Measurements from ENCODE around the gene CRIP1.

CRIP1 gene

DNA sequence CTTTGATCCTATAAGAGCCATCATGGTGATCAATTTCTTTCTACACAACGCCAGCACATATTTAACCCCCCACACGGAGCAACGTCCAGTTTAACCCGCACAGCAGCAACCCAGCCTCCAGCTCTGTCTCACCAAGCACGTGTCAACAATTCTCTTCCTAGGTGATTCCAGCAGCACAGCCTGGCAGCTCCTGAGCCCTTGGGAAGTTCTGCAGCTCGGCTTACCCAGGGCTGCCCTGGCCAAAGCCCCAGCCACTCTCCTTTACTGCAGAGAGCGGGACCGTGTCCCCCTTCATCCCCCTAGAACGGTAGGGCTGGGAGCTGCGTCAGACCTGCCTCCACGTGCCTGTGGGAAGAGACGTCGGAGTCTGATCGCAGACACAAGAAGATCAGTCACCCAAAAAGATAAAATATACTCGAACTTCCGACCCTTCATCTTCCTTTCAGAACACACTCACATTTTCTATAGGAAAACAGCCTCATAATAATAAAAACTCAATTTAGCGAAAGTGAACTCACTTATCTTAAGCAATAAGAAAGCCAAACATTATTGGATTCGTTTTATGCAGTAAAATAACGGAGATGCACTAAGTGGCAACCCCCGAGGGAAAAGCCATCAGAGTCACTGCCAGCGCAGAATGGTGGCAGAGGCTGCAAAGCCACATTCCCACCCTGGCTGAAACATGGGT, 47.3 kb downstream of the CRIP1 start:
- peaks cover 13% of the 10 kb centered on the region for H3K4me1 ChIP-seq (ENCODE audit: control insufficient read depth, insufficient read depth, low read length)
- H3K9ac ChIP-seq (ENCODE audit: low read length) = no peak overlapping the region
- no peak overlapping the region for H3K4me3 ChIP-seq (ENCODE audit: low read length)
- H3K9me3 ChIP-seq (ENCODE audit: control insufficient read depth, low read length) = no peaks in the 10 kb centered on the region
- H3K27me3 ChIP-seq (ENCODE audit: control insufficient read depth, insufficient read depth, low read length) = peaks cover 50% of the 10 kb centered on the region
- H3K36me3 ChIP-seq (ENCODE audit: control insufficient read depth, insufficient read depth, low read length) = no peaks in the 10 kb centered on the region

DNA sequence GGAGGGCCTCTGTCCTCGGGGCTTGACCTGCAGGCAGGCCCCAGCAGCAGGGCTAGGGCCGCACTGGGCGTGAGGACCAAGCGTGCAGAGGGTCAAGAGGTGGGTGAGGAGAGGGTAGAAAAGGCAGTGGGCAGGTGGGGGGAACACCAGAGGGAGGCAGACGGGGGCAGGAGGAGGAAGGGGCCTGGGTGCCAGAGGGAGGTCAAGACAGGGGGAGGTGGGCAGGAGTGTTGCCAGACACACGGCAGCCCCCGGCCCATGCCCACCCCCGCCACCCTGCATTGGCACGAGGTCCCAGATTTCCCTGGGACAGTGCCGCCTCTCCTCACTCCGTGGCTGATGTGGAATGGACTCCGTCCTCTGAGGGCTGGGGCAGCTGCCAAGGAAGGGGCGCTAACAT, 47.9 kb downstream of the CRIP1 start:
- H3K9ac ChIP-seq (ENCODE audit: low read length) = no peak overlapping the region
- H3K4me1 ChIP-seq (ENCODE audit: control insufficient read depth, insufficient read depth, low read length) = peaks cover 8% of the 10 kb centered on the region
- H3K27me3 ChIP-seq (ENCODE audit: control insufficient read depth, insufficient read depth, low read length) = peaks cover 44% of the 10 kb centered on the region
- no peak overlapping the region for H3K4me3 ChIP-seq (ENCODE audit: low read length)
- H3K36me3 ChIP-seq (ENCODE audit: control insufficient read depth, insufficient read depth, low read length) = no peaks in the 10 kb centered on the region
- no peaks in the 10 kb centered on the region for H3K9me3 ChIP-seq (ENCODE audit: control insufficient read depth, low read length)

DNA sequence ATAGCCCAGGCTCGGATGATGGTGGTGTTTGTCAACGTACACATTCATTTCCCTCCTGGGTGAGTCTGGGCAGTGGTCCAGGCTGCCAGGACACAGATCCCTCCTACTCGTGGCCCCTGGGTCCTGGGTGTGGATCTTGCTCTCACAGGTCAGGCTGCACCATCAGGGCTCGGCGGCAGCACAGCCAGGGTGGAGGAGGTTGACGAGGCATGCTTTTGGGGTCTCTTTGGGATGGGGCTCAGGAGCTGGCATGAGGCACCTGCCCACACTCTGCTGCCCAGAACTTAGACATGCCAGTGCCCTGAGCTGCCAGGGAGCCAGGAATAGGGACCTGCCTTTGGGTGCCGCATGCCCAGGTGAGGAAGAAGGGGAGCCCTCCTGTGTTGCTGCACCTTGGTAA, 49.4 kb downstream of the CRIP1 start:
- H3K36me3 ChIP-seq (ENCODE audit: control insufficient read depth, insufficient read depth, low read length) = no peaks in the 10 kb centered on the region
- H3K9me3 ChIP-seq (ENCODE audit: control insufficient read depth, low read length) = no peaks in the 10 kb centered on the region
- peaks cover 33% of the 10 kb centered on the region for H3K27me3 ChIP-seq (ENCODE audit: control insufficient read depth, insufficient read depth, low read length)
- H3K4me3 ChIP-seq (ENCODE audit: low read length) = no peak overlapping the region
- H3K4me1 ChIP-seq (ENCODE audit: control insufficient read depth, insufficient read depth, low read length) = no peaks in the 10 kb centered on the region
- H3K9ac ChIP-seq (ENCODE audit: low read length) = no peak overlapping the region

DNA sequence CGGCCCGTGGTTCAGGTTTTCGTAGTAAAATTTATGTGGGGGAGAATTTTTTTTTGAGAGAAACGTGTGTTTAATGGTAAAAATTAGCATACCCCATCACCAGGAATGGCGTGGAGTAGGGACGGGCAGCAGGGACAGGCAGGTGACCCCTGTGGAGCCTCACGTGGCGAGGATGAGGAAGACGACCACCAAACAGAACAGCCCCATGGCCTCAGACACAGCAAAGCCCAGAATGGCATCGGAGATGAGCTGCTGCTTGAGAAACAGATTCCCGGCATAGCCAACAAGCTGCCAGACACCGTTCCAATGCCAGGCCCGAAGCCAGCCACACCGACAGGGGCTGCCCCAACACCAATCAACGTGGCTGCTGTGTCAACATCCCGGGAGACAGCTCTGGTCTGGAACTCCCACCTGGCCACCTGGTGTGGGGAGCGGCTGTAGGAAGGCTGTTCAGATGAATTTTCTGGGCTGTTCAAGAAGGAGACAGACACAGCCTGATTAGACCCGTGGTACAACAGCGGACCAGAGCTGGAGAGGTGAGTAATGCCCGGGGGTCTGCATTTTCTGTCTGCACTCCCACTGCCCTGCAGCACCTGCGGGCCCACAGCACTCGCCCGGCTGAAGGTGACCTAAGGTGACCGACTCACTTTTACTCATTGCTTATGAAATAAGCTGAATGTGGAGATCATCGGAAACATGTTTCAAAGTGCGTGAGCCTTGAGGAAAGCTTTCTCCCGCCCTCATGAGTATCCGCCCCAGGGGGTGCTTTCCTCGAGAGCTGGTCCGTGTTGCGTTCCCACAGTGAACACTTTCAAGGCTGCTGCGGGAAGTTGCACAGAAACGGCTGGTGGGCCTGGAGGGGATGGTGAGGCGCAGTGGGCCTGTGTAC, 50.2 kb downstream of the CRIP1 start:
- H3K36me3 ChIP-seq (ENCODE audit: control insufficient read depth, insufficient read depth, low read length) = no peaks in the 10 kb centered on the region
- H3K27me3 ChIP-seq (ENCODE audit: control insufficient read depth, insufficient read depth, low read length) = peaks cover 33% of the 10 kb centered on the region
- H3K9ac ChIP-seq (ENCODE audit: low read length) = no peak overlapping the region

DNA sequence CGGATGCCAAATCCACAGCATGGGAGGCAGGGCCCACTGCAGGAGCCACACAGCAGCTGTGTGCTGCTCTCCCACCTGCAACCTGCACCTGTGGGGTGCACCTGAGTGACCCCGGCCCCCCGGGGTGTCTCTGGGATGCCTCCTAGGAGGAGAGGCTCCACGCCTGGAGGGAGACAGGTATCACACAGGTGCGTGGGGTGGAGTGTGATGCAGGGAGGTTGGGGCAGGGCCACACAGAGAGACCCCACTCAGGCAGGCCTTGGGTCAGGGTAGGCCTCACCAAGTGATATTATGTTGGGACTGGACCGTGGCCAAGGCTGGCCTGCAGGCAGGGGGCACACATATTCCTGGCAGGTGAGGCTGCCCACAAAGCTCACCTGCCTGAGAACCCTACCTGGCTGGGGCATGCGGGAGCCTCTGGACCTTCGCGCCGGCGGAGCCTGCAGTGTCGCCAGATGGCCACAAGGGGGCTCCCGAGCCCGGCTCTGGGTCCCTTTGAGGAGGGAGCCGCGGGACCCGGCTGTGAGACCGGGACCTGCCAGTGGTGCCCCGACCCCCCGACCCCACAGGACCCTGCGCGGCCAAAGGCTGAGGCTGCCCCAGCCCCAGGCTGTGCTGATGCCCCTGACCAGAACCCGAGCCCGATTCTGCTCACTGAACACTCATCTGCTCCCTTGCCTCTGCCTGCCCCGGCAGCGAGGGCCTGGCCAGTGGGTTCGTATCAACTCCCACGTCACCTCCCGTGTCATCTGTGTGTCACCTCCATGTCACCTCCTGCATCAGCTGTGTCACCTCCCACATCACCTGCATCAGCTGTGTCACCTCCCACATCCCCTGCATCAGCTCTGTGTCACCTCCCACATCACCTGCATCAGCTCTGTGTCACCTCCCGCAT, 51.1 kb downstream of the CRIP1 start:
- H3K9me3 ChIP-seq (ENCODE audit: control insufficient read depth, low read length) = no peaks in the 10 kb centered on the region
- no peaks in the 10 kb centered on the region for H3K4me1 ChIP-seq (ENCODE audit: control insufficient read depth, insufficient read depth, low read length)
- no peak overlapping the region for H3K4me3 ChIP-seq (ENCODE audit: low read length)
- H3K9ac ChIP-seq (ENCODE audit: low read length) = no peak overlapping the region
- no peaks in the 10 kb centered on the region for H3K36me3 ChIP-seq (ENCODE audit: control insufficient read depth, insufficient read depth, low read length)
- H3K27me3 ChIP-seq (ENCODE audit: control insufficient read depth, insufficient read depth, low read length) = peaks cover 33% of the 10 kb centered on the region

More for the DNA sequence above, 50.2 kb downstream of the CRIP1 start:
- Histone ChIP-seq H3K4me3 (ENCODE audit: low read length) (no peak overlapping the region), H3K4me1 (ENCODE audit: control insufficient read depth, insufficient read depth, low read length) (no peaks in the 10 kb centered on the region), H3K9me3 (ENCODE audit: control insufficient read depth, low read length) (no peaks in the 10 kb centered on the region)

Data from mucosa of stomach (tissue), 1 donor.